ENCODE measurements around the gene RRAS.

Gene RRAS

GRCh38 chr19:49677231-49677900, 37.4 kb upstream of the RRAS start, which contains the start of gene PRMT1:
TSS of gene PRMT1 (plus strand) at chr19:49677271. CDS start at chr19:49677281, 10 bp downstream.
- POLR2A ChIA-PET (ENCODE audit: low non-redundant PET): interaction anchor here (1.8 kb wide), 1 partner anchor 36 kb away, joined by 4 read pairs; the partner anchor contains the start of gene SCAF1
- CTCF ChIA-PET: interaction anchor here (0.6 kb wide), 1 partner anchor 169 kb away, joined by 3 read pairs; no protein-coding TSS in a partner anchor
- TF ChIP-seq, protein P1, sequence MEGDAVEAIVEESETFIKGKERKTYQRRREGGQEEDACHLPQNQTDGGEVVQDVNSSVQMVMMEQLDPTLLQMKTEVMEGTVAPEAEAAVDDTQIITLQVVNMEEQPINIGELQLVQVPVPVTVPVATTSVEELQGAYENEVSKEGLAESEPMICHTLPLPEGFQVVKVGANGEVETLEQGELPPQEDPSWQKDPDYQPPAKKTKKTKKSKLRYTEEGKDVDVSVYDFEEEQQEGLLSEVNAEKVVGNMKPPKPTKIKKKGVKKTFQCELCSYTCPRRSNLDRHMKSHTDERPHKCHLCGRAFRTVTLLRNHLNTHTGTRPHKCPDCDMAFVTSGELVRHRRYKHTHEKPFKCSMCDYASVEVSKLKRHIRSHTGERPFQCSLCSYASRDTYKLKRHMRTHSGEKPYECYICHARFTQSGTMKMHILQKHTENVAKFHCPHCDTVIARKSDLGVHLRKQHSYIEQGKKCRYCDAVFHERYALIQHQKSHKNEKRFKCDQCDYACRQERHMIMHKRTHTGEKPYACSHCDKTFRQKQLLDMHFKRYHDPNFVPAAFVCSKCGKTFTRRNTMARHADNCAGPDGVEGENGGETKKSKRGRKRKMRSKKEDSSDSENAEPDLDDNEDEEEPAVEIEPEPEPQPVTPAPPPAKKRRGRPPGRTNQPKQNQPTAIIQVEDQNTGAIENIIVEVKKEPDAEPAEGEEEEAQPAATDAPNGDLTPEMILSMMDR (conservative IDR thresholded peaks at IDR 0.05; ENCODE audit: low read depth): no peak
- H3K27ac ChIP-seq: peak within 1 kb of the TSS; percentile 88
- no peak for DNase-seq (ENCODE audit: low spot score)

DNA sequence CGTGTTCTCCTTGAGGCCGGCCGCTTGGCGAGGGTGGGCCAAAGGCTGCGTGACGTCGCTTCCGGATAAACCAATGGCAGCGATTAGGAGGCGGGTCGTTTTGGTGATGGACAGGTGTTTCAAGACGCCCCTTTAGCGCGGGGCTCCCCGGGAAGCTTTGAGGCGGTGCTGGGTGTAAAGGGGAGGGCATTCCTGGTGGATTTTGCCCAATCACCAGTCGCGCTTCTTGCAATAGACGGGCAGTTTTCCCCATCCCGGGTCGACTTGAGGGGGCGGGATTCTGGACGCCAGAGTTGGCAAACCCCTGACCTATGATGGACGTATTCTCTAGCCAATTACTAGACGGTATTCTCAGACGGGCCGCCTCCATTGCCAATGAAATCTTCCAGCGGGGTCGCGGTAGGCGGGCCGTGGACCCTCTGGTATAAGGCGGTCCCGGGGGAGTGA, 36.9 kb upstream of the RRAS start:
- ChIA-PET CTCF (interaction anchor here (0.6 to 0.7 kb wide), 2 partner anchors 36 to 194 kb away, joined by 3 read pairs; no protein-coding TSS in a partner anchor), POLR2A (ENCODE audit: low non-redundant PET) (interaction anchor here (0.6 to 1.8 kb wide), 4 partner anchors 33 to 90 kb away, joined by 4 to 6 read pairs (median 6); partner anchors contain the start of genes AP2A1 and SCAF1)
- peak overlapping the region; percentile 88 for H3K27ac ChIP-seq
- peak; percentile 100 for DNase-seq (ENCODE audit: low spot score)
- TF ChIP-seq, protein P1 (conservative IDR thresholded peaks at IDR 0.05; ENCODE audit: low read depth): no peak

- H3K27ac ChIP-seq: peak overlapping the region; percentile 88
- POLR2A ChIA-PET (ENCODE audit: low non-redundant PET): interaction anchor here (0.6 to 1.8 kb wide), 4 partner anchors 33 to 91 kb away, joined by 4 to 6 read pairs (median 6); partner anchors contain the start of genes AP2A1 and SCAF1
- DNase-seq (ENCODE audit: low spot score): peak; percentile 87
- CTCF ChIA-PET: interaction anchor here (0.6 to 0.7 kb wide), 4 partner anchors 19 to 193 kb away, joined by 3 to 5 read pairs (median 4); no protein-coding TSS in a partner anchor
- TF ChIP-seq, protein P1 (conservative IDR thresholded peaks at IDR 0.05; ENCODE audit: low read depth): no peak
Observed at GRCh38 chr19:49676136-49676783, 36.3 kb upstream of the RRAS start.

DNA sequence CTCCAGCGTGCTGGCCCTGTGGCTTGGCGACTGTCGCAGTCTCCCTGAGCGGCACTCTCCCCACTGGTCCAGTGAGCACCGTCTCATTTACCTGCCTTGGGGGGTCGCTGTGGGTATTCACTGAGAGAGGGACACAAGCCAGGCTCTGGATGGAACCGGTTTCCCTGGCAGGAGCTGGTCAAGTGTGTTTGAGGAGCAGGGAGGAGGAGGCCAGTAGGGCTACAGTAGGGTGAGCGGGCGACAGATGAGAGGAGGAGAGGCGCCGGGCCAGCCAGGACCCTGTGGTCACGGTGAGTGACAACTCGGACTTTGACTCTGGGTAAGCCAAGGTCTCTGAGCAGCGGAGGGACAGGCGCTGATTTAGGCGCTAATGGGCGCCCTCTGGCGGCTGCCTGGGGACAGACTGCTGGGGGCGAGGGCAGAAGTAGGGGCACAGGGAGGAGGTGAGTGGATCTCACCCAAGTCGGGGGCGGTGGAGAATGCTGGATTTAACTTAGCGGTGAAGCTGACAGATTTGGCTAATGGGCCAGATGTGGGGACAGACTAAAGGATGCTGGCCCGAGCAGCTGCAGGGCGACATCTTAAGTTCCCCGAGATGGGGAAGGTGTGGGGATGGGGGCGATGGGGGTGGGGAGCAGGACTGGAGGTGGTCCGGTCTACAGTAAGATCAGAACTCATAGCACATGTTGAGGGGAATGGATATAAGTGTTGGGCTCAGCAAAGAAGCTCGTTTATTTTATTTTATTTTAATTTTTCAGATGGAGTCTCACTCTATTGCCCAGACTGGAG, 32.4 kb upstream of the RRAS start:
- ChIA-PET CTCF (interaction anchor here (0.5 to 1.4 kb wide), 10 partner anchors 9 to 1640 kb away, joined by 3 to 5 read pairs (median 4); no protein-coding TSS in a partner anchor), POLR2A (ENCODE audit: low non-redundant PET) (interaction anchor here (0.5 kb wide), 1 partner anchor 221 kb away, joined by 6 read pairs; no protein-coding TSS in a partner anchor)
- peak; percentile 73 for DNase-seq (ENCODE audit: low spot score)
- TF ChIP-seq, protein P1 (conservative IDR thresholded peaks at IDR 0.05; ENCODE audit: low read depth): peak; percentile 91
- peak overlapping the region; percentile 69 for H3K27ac ChIP-seq

- peak overlapping the region; percentile 13; the same call in 1 of the 2 replicates for H3K27ac ChIP-seq
- TF ChIP-seq, protein P1 (conservative IDR thresholded peaks at IDR 0.05; ENCODE audit: low read depth): no peak
- DNase-seq (ENCODE audit: low spot score): no peak
- POLR2A ChIA-PET (ENCODE audit: low non-redundant PET): no interaction called here
- CTCF ChIA-PET: interaction anchor here (0.6 to 0.7 kb wide), 3 partner anchors 11 to 124 kb away, joined by 3 to 4 read pairs (median 3); no protein-coding TSS in a partner anchor
Observed at GRCh38 chr19:49669516-49669915, 29.6 kb upstream of the RRAS start.
